Hepatocyte (in vitro differentiated cells): Measurements from ENCODE around the gene CCR5. TPM values are rescaled to one million over a fixed set of nuclear protein-coding genes. Genes with fewer than 3 reads are reported as not detected.

Experiments used
- DNase-seq: peaks from one replicate; pipeline ENCODE4 v3.0.0-alpha.2; 2016; ENCODE audit warnings: low spot score
- H2AFZ ChIP-seq: fragments of 200-600 bp; sonication (generic); 2 replicates; pipeline ENCODE4 v1.6.0; 2016; ENCODE audit warnings: antibody characterized with exemption, mild to moderate bottlenecking
- H3K27ac ChIP-seq: fragments of 200-600 bp; sonication (generic); 2 replicates; pipeline ENCODE4 v1.5.1; 2016; ENCODE audit warnings: mild to moderate bottlenecking
- H3K27me3 ChIP-seq: fragments of 200-600 bp; sonication (generic); 2 replicates; pipeline ENCODE4 v1.6.1; 2016
- H3K36me3 ChIP-seq: fragments of 200-600 bp; sonication (generic); replicated peaks from 2 replicates; pipeline ENCODE4 v1.5.1; 2016; ENCODE audit warnings: low read depth; ENCODE audit not compliant: insufficient read depth
- H3K4me1 ChIP-seq: fragments of 200-600 bp; sonication (generic); 2 replicates; pipeline ENCODE4 v1.5.1; 2016; ENCODE audit warnings: mild to moderate bottlenecking, moderate library complexity; ENCODE audit not compliant: insufficient read depth
- H3K4me2 ChIP-seq: fragments of 200-600 bp; sonication (generic); 2 replicates; pipeline ENCODE4 v1.6.0; 2016
- H3K4me3 ChIP-seq: fragments of 200-600 bp; sonication (generic); 2 replicates; pipeline ENCODE4 v1.5.1; 2016; ENCODE audit warnings: mild to moderate bottlenecking
- H3K79me2 ChIP-seq: fragments of 200-600 bp; sonication (generic); 2 replicates; pipeline ENCODE4 v1.6.0; 2017; ENCODE audit warnings: mild to moderate bottlenecking
- H3K9me2 ChIP-seq: fragments of 200-600 bp; sonication (generic); replicated peaks from 2 replicates; pipeline ENCODE4 v1.6.0; 2017; ENCODE audit warnings: mild to moderate bottlenecking; ENCODE audit not compliant: insufficient read depth
- H3K9me3 ChIP-seq: fragments of 200-600 bp; sonication (generic); 2 replicates; pipeline ENCODE4 v1.5.1; 2016; ENCODE audit warnings: low read depth, mild to moderate bottlenecking
- H4K20me1 ChIP-seq: fragments of 200-600 bp; sonication (generic); 2 replicates; pipeline ENCODE4 v1.6.0; 2016; ENCODE audit warnings: mild to moderate bottlenecking; ENCODE audit not compliant: insufficient read depth, poor library complexity, severe bottlenecking
- EZH2 ChIP-seq: fragments of 200-600 bp; sonication (generic); IDR thresholded peaks from 2 replicates; pipeline ENCODE4 v1.6.1; 2016; ENCODE audit warnings: antibody characterized with exemption, mild to moderate bottlenecking, borderline replicate concordance
- EZH2phosphoT487 ChIP-seq: fragments of 200-600 bp; sonication (generic); IDR thresholded peaks from one replicate; pipeline ENCODE4 v1.6.1; 2018; ENCODE audit warnings: antibody characterized with exemption, mild to moderate bottlenecking, low read depth, moderate library complexity; ENCODE audit not compliant: unreplicated experiment, severe bottlenecking
- WGBS: methylation state at CpG from one replicate; pipeline ENCODE4 v1.1.6; 2016; ENCODE audit warnings: low lambda C conversion rate; ENCODE audit errors: missing lambda C conversion rate; 5-methylcytosine and 5-hydroxymethylcytosine counted together
- polyA plus RNA-seq: library from polyadenylated mRNA; unstranded; fragments of >200 nt; fragmentation: Nextera tagmentation; extraction: Ambion mirVana; gene quantifications from 2 replicates; pipeline ENCODE4 v1.2.1, GENCODE V29; 2016
- total RNA-seq: library from RNA; depleted of rRNA; stranded (reverse); fragments of >200 nt; gene quantifications from 2 replicates; pipeline ENCODE4 v1.2.3, GENCODE V29; 2014
- TF ChIP-seq, protein P1 (sequence below): fragments of 200-600 bp; sonication (generic); IDR thresholded peaks from 2 replicates; pipeline ENCODE4 v1.5.1; 2016; ENCODE audit warnings: antibody characterized with exemption, mild to moderate bottlenecking; ENCODE audit not compliant: poor library complexity

CCR5 gene
- total and polyA plus RNA-seq, 2 experiments from 2014 or later: 0.07 TPM; not detected in 1

DNA sequence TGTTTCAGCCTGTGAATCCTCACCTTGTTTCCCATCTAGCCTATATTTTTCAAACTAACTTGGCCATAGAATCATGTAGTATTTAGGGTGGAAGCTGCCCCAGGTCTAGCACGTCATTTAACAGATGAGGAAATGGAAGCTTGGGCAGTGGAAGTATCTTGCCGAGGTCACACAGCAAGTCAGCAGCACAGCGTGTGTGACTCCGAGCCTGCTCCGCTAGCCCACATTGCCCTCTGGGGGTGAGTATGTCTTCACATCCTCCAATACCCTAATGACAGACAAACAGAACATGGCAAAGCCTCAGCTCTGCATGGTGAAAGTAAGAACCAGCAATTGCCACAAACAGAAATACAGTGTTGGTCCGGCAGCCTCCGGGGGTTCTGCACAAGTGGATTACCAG, 2.2 kb upstream of the CCR5 start:
- Histone ChIP-seq H2AFZ (no peak overlapping the region), H3K36me3 (no peaks in the 10 kb centered on the region), H3K9me2 (no peaks in the 10 kb centered on the region), H3K27me3 (peaks cover 14% of the 10 kb centered on the region), H4K20me1 (no peaks in the 10 kb centered on the region), H3K27ac (no peak overlapping the region), H3K9me3 (no peaks in the 10 kb centered on the region), H3K4me2 (no peak overlapping the region), H3K4me1 (no peaks in the 10 kb centered on the region), H3K79me2 (no peaks in the 10 kb centered on the region), H3K4me3 (no peak overlapping the region)
- TF ChIP-seq, protein P1, sequence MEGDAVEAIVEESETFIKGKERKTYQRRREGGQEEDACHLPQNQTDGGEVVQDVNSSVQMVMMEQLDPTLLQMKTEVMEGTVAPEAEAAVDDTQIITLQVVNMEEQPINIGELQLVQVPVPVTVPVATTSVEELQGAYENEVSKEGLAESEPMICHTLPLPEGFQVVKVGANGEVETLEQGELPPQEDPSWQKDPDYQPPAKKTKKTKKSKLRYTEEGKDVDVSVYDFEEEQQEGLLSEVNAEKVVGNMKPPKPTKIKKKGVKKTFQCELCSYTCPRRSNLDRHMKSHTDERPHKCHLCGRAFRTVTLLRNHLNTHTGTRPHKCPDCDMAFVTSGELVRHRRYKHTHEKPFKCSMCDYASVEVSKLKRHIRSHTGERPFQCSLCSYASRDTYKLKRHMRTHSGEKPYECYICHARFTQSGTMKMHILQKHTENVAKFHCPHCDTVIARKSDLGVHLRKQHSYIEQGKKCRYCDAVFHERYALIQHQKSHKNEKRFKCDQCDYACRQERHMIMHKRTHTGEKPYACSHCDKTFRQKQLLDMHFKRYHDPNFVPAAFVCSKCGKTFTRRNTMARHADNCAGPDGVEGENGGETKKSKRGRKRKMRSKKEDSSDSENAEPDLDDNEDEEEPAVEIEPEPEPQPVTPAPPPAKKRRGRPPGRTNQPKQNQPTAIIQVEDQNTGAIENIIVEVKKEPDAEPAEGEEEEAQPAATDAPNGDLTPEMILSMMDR: peak; percentile 25
- TF ChIP-seq EZH2: no peak
- no peak for TF ChIP-seq EZH2phosphoT487
- WGBS: 60% methylated on average over 7 of the region's 7 CpGs
- DNase-seq: peak; percentile 40

DNA sequence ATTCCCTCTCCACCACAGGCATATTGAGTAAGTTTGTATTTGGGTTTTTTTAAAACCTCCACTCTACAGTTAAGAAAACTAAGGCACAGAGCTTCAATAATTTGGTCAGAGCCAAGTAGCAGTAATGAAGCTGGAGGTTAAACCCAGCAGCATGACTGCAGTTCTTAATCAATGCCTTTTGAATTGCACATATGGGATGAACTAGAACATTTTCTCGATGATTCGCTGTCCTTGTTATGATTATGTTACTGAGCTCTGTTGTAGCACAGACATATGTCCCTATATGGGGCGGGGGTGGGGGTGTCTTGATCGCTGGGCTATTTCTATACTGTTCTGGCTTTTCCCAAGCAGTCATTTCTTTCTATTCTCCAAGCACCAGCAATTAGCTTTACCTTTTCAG, 1.6 kb upstream of the CCR5 start:
- Histone ChIP-seq H3K79me2 (no peaks in the 10 kb centered on the region), H3K4me3 (no peak overlapping the region), H3K4me1 (no peaks in the 10 kb centered on the region), H3K9me3 (no peaks in the 10 kb centered on the region), H3K27me3 (peaks cover 13% of the 10 kb centered on the region), H3K4me2 (no peak overlapping the region), H3K27ac (no peak overlapping the region), H4K20me1 (no peaks in the 10 kb centered on the region), H2AFZ (no peak overlapping the region), H3K36me3 (no peaks in the 10 kb centered on the region), H3K9me2 (no peaks in the 10 kb centered on the region)
- no peak for DNase-seq
- 95% methylated on average over 4 of the region's 4 CpGs for WGBS
- TF ChIP-seq EZH2 (no peak), EZH2phosphoT487 (no peak)
- TF ChIP-seq, protein P1: no peak

DNA sequence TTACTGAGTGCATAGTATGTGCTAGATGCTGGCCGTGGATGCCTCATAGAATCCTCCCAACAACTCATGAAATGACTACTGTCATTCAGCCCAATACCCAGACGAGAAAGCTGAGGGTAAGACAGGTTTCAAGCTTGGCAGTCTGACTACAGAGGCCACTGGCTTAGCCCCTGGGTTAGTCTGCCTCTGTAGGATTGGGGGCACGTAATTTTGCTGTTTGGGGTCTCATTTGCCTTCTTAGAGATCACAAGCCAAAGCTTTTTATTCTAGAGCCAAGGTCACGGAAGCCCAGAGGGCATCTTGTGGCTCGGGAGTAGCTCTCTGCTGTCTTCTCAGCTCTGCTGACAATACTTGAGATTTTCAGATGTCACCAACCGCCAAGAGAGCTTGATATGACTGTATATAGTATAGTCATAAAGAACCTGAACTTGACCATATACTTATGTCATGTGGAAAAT, 1.0 kb upstream of the CCR5 start:
- Histone ChIP-seq H3K27me3 (peaks cover 16% of the 10 kb centered on the region), H3K4me2 (no peak overlapping the region), H4K20me1 (no peaks in the 10 kb centered on the region), H3K27ac (no peak overlapping the region), H3K9me2 (no peaks in the 10 kb centered on the region), H3K4me1 (no peaks in the 10 kb centered on the region), H2AFZ (no peak overlapping the region), H3K79me2 (no peaks in the 10 kb centered on the region), H3K4me3 (no peak overlapping the region), H3K36me3 (no peaks in the 10 kb centered on the region), H3K9me3 (no peaks in the 10 kb centered on the region)
- no peak for DNase-seq
- WGBS: 71% methylated on average over 6 of the region's 6 CpGs
- TF ChIP-seq EZH2phosphoT487: no peak
- TF ChIP-seq EZH2: no peak
- TF ChIP-seq, protein P1: no peak
